ENCODE results near the gene KSR2. TPM values are rescaled to one million over a fixed set of nuclear protein-coding genes. Genes with fewer than 3 reads are reported as not detected.

Gene KSR2
- total RNA-seq, 4 donors from 2014 or later, result 0.02 to 0.10 TPM; not detected in 2

DNA sequence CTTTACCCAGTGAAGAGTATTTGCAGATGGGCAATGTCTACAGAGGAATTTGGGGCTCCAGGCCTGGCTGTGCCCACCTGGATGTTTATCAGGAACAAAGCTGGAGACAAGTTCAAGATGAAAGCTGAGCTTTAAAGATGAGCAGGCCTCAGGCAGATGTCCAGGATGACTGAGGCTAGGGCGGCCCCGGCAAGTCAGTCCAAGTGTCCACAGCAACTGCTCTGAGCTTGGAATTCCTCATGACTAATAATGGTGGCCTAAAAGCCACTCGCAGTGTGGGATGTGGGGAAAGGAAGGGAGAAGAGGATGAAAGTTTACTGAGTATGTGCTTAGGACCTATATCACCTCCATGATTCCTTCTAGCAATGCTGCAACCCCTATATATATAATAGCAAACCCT, 479.1 kb downstream of the KSR2 start:
- ATAC-seq (peak; percentile 11 to 37), DNase-seq (peak; percentile 60 to 61)
- in situ Hi-C loops (cut with MboI; ENCODE audit: low sequenced_read_pairs in 4 of 4), result no loop called here
- H3K4me3 ChIP-seq, result no peak overlapping the region
- H3K27me3 ChIP-seq, result no peaks in the 10 kb centered on the region
- H3K4me1 ChIP-seq, result peaks cover 15 to 38% of the 10 kb centered on the region in 2 donors
- TF ChIP-seq, protein P1, sequence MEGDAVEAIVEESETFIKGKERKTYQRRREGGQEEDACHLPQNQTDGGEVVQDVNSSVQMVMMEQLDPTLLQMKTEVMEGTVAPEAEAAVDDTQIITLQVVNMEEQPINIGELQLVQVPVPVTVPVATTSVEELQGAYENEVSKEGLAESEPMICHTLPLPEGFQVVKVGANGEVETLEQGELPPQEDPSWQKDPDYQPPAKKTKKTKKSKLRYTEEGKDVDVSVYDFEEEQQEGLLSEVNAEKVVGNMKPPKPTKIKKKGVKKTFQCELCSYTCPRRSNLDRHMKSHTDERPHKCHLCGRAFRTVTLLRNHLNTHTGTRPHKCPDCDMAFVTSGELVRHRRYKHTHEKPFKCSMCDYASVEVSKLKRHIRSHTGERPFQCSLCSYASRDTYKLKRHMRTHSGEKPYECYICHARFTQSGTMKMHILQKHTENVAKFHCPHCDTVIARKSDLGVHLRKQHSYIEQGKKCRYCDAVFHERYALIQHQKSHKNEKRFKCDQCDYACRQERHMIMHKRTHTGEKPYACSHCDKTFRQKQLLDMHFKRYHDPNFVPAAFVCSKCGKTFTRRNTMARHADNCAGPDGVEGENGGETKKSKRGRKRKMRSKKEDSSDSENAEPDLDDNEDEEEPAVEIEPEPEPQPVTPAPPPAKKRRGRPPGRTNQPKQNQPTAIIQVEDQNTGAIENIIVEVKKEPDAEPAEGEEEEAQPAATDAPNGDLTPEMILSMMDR (IDR thresholded peaks at IDR 0.05 in 4 of 5, conservative IDR thresholded peaks at IDR 0.05 in 1 of 5), result no peak
- TF ChIP-seq POLR2A (IDR thresholded peaks at IDR 0.05), result no peak
- peak overlapping the region in 3 of 4 donors; percentile 38 to 87 (median 58) for H3K27ac ChIP-seq
- intact Hi-C loops (cut with DNase I; ENCODE audit: low total_unique reads), result no loop called here
- no peaks in the 10 kb centered on the region for H3K36me3 ChIP-seq
- no peaks in the 10 kb centered on the region for H3K9me3 ChIP-seq

DNA sequence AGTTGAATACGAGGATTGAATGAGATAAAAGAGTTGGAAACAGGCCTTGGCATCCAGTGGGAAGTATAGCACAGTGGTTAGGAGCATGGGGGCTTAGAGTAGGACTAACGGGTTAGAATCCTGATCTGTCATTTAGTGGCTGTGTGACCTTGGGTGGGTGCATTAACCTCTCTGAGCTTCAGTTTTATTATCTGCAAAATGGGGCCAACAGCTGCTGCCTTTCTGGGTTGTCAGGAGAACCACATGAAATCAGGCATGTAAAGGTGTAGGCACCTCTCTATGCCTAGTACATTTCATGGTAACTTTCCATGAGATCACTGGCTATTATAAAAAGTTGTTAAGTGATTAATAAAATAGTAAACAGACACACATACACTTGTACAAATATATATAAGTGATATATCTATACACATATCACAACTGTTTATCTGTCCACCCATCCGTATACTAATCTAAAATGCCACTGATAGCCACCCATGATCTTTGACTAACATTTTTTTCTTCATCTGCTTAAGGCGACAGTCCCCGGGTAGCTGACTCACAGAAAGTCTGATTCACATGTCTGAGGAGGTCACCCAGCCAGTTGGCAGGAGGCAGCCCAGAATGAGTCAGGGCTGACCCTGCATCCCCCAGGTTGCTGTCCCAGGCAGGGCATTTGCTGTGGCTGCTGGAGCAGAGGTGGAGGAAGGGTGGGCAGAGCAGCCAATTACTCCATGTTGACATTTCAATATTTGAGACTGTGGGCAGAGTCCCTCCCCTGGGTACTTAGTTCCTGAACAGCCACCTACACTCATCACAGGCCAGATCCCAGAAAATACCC, 481.7 kb downstream of the KSR2 start:
- peak; percentile 82 to 89 for ATAC-seq
- Histone ChIP-seq H3K27me3 (no peaks in the 10 kb centered on the region), H3K4me1 (peaks cover 15 to 38% of the 10 kb centered on the region in 2 donors), H3K9me3 (no peaks in the 10 kb centered on the region), H3K27ac (peak overlapping the region; percentile 69 to 88 (median 86)), H3K4me3 (no peak overlapping the region), H3K36me3 (no peaks in the 10 kb centered on the region)
- peak; percentile 84 to 93 for DNase-seq
- intact Hi-C loops (cut with DNase I; ENCODE audit: low total_unique reads), result loop anchor here (1.0 to 2.0 kb wide), 4 partner anchors 32 to 74 kb away; no protein-coding TSS in a partner anchor
- in situ Hi-C loops (cut with MboI; ENCODE audit: low sequenced_read_pairs in 4 of 4), result no loop called here
- TF ChIP-seq, protein P1 (IDR thresholded peaks at IDR 0.05 in 4 of 5, conservative IDR thresholded peaks at IDR 0.05 in 1 of 5), result no peak
- peak in 1 of 2 donors; percentile 18 for TF ChIP-seq POLR2A (IDR thresholded peaks at IDR 0.05)

DNA sequence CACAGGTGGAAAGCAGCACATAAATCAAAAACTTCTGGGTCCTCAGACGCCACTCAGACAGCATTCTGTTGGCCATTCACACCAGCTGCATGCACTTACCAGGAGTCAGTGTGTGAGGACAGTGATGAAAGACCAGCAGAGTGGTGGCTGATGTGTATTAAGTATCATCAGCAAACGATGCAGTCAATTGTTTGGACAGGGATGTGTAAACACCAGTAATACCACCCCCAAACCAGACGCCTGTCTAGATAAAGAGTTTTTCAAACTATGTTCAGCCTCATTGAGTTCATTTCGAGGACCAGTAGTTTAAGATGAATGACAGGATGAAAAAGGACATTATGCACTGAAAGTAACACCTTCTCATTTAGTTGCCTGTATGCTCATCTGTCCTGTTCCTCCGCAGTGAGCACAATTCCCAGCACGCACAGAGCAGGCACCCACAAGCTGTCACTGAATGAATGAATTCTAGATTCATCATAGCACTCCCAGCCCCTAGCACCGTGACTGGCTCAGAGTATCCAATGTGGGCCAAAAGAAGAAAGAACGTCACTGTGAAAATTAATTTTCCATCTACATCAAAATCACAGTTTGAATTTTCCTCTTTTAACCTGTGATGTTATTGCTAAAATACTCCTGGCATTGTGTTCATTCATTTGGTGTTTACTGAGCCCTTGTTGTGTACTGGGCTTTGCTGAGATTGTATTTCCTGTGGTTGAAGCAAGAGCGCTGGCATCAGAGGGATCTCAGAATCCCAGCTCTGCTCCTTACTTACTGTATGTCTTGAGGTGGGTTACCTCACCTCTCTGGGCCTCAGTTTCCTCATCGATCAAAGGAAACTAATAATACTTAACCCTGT, 482.6 kb downstream of the KSR2 start:
- Histone ChIP-seq H3K9me3 (no peaks in the 10 kb centered on the region), H3K4me1 (peaks cover 15 to 38% of the 10 kb centered on the region in 2 donors), H3K36me3 (no peaks in the 10 kb centered on the region), H3K4me3 (no peak overlapping the region), H3K27me3 (no peaks in the 10 kb centered on the region), H3K27ac (peak overlapping the region; percentile 69 to 88 (median 86))
- DNase-seq (peak; percentile 44 to 49), ATAC-seq (peak; percentile 53 to 71)
- in situ Hi-C loops (cut with MboI; ENCODE audit: low sequenced_read_pairs in 4 of 4) (no loop called here), intact Hi-C loops (cut with DNase I; ENCODE audit: low total_unique reads) (loop anchor here (2.0 kb wide), 2 partner anchors 45 to 73 kb away; no protein-coding TSS in a partner anchor)
- no peak for TF ChIP-seq POLR2A (IDR thresholded peaks at IDR 0.05)
- TF ChIP-seq, protein P1 (IDR thresholded peaks at IDR 0.05 in 4 of 5, conservative IDR thresholded peaks at IDR 0.05 in 1 of 5), result no peak

DNA sequence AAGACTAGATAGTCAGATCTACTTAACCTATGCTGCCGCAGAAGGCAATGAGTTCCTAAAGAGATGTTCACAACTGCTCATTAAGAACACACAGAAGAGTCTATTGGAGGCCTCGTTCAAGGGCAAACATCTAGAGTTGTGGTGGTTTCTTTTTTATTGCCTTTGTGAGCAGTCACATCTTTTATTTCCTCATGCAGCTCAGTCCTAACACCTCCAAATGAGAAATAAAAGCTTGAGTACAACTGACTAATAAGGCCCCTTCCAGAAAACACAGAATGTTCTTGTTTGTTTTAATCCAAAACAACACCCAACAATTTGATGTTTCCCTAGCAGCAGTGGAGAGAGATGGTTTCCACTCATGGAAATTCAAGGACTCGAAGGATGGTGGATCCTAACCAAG, 483.9 kb downstream of the KSR2 start:
- ATAC-seq (peak in 1 of 2 donors; percentile 12), DNase-seq (no peak)
- intact Hi-C loops (cut with DNase I; ENCODE audit: low total_unique reads) (no loop called here), in situ Hi-C loops (cut with MboI; ENCODE audit: low sequenced_read_pairs in 4 of 4) (no loop called here)
- H3K36me3 ChIP-seq, result no peaks in the 10 kb centered on the region
- peak overlapping the region in 1 of 4 donors; percentile 88 for H3K27ac ChIP-seq
- no peak overlapping the region for H3K4me3 ChIP-seq
- TF ChIP-seq POLR2A (IDR thresholded peaks at IDR 0.05), result no peak
- TF ChIP-seq, protein P1 (IDR thresholded peaks at IDR 0.05 in 4 of 5, conservative IDR thresholded peaks at IDR 0.05 in 1 of 5), result no peak
- H3K4me1 ChIP-seq, result peaks cover 15 to 38% of the 10 kb centered on the region in 2 donors
- H3K27me3 ChIP-seq, result no peaks in the 10 kb centered on the region
- H3K9me3 ChIP-seq, result no peaks in the 10 kb centered on the region

Measured in gastrocnemius medialis (tissue), 4 donors.